Tibial nerve (tissue), 4 donors: ENCODE data around the gene GSE1. TPM values are rescaled to one million over a fixed set of nuclear protein-coding genes. Genes with fewer than 3 reads are reported as not detected.

Experiments used
- DNase-seq, 2 donors: peaks; one replicate each; pipeline ENCODE4 v3.0.0-alpha.2; 2019; ENCODE audit warnings: low spot score in 2 of 2
- H3K27ac ChIP-seq, 4 donors: fragments of 200-600 bp; sonication (generic) in 3 of 4; one replicate each; pipeline ENCODE4 v1.5.1; 2017 to 2019; ENCODE audit warnings: mild to moderate bottlenecking in 1 of 4
- H3K27me3 ChIP-seq, 2 donors: fragments of 200-600 bp; sonication (generic) in 1 of 2; one replicate each; pipeline versions ENCODE4 v1.5.1 to v1.6.0; 2017 to 2019
- H3K36me3 ChIP-seq, 3 donors: fragments of 200-600 bp; sonication (generic); one replicate each; pipeline ENCODE4 v1.5.1; 2018 to 2019
- H3K4me1 ChIP-seq, 4 donors: fragments of 200-600 bp; sonication (generic) in 3 of 4; one replicate each; pipeline ENCODE4 v1.5.1; 2017 to 2019
- H3K4me3 ChIP-seq, 4 donors: fragments of 200-600 bp; sonication (generic) in 3 of 4; one replicate each; pipeline ENCODE4 v1.5.1; 2017 to 2019; ENCODE audit warnings: mild to moderate bottlenecking in 1 of 4, moderate library complexity in 1 of 4
- H3K9me3 ChIP-seq, 4 donors: fragments of 200-600 bp; sonication (generic) in 3 of 4; one replicate each; pipeline ENCODE4 v1.5.1; 2017 to 2019
- EP300 ChIP-seq, 2 donors: sonication (generic); formaldehyde crosslinking; IDR thresholded peaks; one replicate each; pipeline ENCODE4 v1.6.1; 2017; ENCODE audit warnings: antibody characterized with exemption in 2 of 2, mild to moderate bottlenecking in 1 of 2
- POLR2A ChIP-seq, 2 donors: fragments of 450-650 bp; IDR thresholded peaks; one replicate each; pipeline ENCODE4 v1.6.1; 2017; ENCODE audit warnings: antibody characterized with exemption in 2 of 2, mild to moderate bottlenecking in 2 of 2, moderate library complexity in 2 of 2
- WGBS, 2 donors: methylation state at CpG; one replicate each; pipeline ENCODE4 v1.1.5; 2018; 5-methylcytosine and 5-hydroxymethylcytosine counted together
- total RNA-seq, 4 donors: library from RNA; depleted of rRNA; stranded (reverse); fragments of >200 nt; gene quantifications; one replicate each; pipeline ENCODE4 v1.1.0, GENCODE V29; 2016
- TF ChIP-seq, protein P1 (sequence below), 5 experiments: fragments of 200-600 bp in 3 of 5; fragments of 450-650 bp in 2 of 5; sonication (generic) in 3 of 5; IDR thresholded peaks; one replicate each; pipeline ENCODE4 v1.5.1; 2016 to 2019; ENCODE audit warnings: antibody characterized with exemption in 5 of 5, mild to moderate bottlenecking in 3 of 5, moderate library complexity in 2 of 5

The GSE1 gene
- 100 to 1,000 TPM in 1 of 4 donors, 10 to 100 TPM in 3; 65.1 to 147 (median 83.5) TPM for total RNA-seq

DNA sequence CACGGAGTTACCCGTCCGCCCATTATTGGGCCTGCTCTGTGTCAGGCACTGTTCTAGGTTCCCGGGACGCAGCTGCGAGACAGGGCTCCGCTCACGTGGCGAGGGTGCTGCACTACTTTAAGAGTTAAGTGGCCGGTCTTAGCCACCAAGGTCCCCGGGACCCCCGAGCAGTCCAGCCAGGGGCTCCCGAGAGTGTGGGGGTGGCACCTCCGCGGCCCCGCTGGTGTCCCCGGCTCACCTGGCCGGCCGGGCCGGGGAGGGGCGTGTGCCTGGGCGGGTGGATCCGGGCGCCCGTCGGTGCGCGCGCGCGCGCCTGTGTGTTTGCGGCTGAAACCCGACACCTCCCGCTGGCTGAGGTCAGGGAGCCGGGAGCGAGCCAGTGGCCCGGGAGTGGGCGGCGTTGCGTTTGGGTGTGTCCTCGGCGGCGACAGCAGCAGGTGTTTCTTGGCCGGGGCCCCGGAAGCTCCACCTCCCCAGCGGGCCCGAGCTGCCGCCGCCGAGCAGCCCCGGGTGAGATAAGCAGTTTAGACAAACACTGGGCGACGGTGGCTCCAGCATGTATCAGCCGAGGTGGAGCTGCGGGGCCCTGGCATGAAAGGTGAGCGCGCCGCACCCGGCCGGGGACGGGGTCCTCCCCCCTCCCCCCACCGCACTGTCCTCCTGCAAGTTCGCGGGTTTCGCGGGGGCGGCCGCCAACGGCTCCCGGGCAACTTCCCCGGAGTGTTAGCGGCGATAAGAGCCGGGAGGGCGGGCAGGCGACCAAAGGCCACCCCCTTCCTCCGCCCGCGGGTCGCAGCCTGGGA is at the start of gene GSE1:
Gene GSE1 (plus strand): TSS at position 522 of the 803 bp plus-strand sequence. CDS start 70 bp downstream, at position 592.
- Histone ChIP-seq H3K9me3 (no peaks in the 10 kb centered on the region), H3K27ac (peak within 1 kb of the TSS; percentile 70 to 94 (median 89)), H3K4me3 (peak within 1 kb of the TSS; percentile 50 to 80 (median 62)), H3K27me3 (no peaks in the 10 kb centered on the region), H3K36me3 (no peaks in the 10 kb centered on the region), H3K4me1 (peaks cover 0 to 71% (median 44%) of the 10 kb centered on the region in 4 donors)
- DNase-seq, result peak; percentile 72 to 83
- WGBS, 2 donors, result 0 to 1% methylated on average over 18 to 25 of the region's 81 CpGs
- TF ChIP-seq EP300 (IDR thresholded peaks at IDR 0.05) (peak in 1 of 2 donors; percentile 47), POLR2A (IDR thresholded peaks at IDR 0.05) (peak in 1 of 2 donors; percentile 13)
- TF ChIP-seq, protein P1, sequence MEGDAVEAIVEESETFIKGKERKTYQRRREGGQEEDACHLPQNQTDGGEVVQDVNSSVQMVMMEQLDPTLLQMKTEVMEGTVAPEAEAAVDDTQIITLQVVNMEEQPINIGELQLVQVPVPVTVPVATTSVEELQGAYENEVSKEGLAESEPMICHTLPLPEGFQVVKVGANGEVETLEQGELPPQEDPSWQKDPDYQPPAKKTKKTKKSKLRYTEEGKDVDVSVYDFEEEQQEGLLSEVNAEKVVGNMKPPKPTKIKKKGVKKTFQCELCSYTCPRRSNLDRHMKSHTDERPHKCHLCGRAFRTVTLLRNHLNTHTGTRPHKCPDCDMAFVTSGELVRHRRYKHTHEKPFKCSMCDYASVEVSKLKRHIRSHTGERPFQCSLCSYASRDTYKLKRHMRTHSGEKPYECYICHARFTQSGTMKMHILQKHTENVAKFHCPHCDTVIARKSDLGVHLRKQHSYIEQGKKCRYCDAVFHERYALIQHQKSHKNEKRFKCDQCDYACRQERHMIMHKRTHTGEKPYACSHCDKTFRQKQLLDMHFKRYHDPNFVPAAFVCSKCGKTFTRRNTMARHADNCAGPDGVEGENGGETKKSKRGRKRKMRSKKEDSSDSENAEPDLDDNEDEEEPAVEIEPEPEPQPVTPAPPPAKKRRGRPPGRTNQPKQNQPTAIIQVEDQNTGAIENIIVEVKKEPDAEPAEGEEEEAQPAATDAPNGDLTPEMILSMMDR (IDR thresholded peaks at IDR 0.05), result peak in 2 of 5 experiments; percentile 22 to 30

DNA sequence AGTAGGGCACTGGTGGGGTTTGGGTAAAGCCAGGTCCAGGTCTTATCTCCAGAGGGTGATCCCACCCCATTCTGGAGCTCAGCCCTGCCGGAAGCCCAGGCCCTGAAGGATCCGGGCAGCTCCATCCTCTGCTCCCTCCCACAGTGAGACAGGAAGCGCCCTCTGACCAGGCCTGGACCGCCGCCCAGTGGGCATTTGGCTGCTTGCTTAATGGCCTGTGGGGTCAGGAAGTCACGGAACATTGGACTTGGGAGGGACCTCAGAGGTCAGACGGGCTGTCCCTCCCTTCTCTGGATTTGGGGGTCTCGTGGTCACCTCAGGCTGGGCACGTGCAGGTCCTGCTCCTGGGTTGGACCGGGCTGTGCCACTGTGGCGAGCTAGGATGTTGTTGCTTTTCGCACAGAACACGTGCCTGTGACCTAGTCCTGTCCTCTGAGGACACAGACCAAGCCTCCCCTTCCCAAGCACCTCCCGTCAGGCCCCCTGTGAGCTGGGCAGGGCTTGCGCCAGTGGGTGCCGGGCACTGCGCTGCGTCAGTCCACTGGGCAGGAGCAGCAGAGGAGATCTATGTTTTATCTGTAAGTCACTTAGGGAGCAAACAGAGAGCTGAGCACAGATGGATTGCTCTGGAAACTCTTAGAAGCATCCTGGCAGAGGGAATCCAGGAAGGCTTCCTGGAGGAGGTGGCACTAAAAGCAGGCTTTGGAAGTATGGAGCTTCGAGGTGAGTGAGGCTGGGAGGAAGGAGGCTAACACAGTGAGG is 49.4 kb upstream of the GSE1 start:
- 33 to 54% methylated on average over 12 to 19 of the region's 19 CpGs for WGBS, 2 donors
- peak; percentile 61 to 67 for DNase-seq
- Histone ChIP-seq H3K9me3 (no peaks in the 10 kb centered on the region), H3K4me1 (peaks cover 0 to 53% (median 22%) of the 10 kb centered on the region in 4 donors), H3K27me3 (no peaks in the 10 kb centered on the region), H3K36me3 (no peaks in the 10 kb centered on the region), H3K27ac (peak overlapping the region in 3 of 4 donors; percentile 47 to 76 (median 71)), H3K4me3 (no peak overlapping the region)
- TF ChIP-seq POLR2A (IDR thresholded peaks at IDR 0.05), result no peak
- TF ChIP-seq, protein P1 (IDR thresholded peaks at IDR 0.05), result peak in 2 of 5 experiments; percentile 8 to 37
- TF ChIP-seq EP300 (IDR thresholded peaks at IDR 0.05), result peak in 1 of 2 donors; percentile 68

DNA sequence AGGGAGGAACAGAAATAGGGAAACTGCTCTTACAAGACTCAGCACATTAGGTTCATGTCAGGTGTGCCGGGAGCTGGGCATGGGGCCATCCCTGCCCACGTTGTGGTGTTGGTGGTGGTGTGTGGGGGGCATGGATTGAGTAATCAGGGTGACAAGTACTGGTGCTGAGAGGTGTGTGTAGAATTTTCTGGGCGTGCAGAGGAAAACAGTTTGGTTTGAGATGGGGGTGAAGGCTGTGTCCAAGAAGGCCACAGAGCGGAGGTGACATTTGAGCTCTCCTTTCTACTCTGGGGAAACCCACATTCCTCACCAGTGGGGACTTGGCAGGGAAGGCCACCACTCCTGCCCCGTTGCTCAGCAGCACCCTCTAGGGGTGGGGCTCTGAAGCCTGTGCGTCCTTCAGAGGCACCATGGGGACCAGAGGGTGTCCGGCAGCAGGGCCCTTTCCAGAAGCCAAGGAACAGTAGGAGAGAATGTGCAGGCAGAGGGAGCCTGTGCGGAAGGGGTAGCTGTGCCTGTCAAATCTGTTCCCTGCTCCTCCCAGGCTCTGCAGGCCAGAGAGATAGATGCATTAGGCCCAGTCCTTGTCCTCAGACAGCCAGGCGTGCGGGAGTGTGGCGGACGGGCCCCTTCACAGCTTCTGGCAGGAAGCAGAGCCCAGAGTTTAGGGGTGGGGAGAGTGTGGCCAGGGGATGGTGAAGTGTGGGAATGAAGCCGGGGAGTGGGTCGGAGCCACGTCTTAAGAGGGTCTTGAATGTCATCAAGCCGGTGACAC is 48.7 kb upstream of the GSE1 start:
- Histone ChIP-seq H3K4me3 (no peak overlapping the region), H3K4me1 (peaks cover 0 to 46% (median 15%) of the 10 kb centered on the region in 4 donors), H3K27ac (peak overlapping the region in 3 of 4 donors; percentile 47 to 76 (median 71)), H3K36me3 (no peaks in the 10 kb centered on the region), H3K9me3 (peaks cover 0 to 5% (median 0%) of the 10 kb centered on the region in 4 donors), H3K27me3 (no peaks in the 10 kb centered on the region)
- DNase-seq, result no peak
- TF ChIP-seq EP300 (IDR thresholded peaks at IDR 0.05), result no peak
- TF ChIP-seq, protein P1 (IDR thresholded peaks at IDR 0.05), result peak in 1 of 5 experiments; percentile 21
- WGBS, 2 donors, result 83 to 90% methylated on average over 16 of the region's 16 CpGs

DNA sequence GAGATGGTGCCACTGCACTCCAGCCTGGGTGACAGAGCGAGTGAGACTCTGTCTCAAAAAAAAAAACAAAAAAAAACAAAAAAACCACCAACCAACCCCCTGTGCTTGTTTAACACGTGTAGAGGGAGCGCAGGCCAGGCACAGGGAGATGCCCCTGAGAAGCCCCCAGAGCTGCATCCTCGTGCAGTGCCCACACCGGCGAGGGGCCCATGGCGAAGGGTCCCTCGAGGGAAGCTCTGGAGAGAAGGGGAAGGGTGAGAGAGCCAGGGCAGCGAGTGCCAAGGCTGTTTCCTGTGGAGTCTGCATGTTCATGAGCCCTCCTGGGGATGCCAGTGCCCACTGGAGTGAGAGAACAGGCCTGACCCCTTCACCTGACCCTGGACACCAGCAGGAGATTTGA is 47.8 kb upstream of the GSE1 start:
- Histone ChIP-seq H3K9me3 (peaks cover 0 to 12% (median 0%) of the 10 kb centered on the region in 4 donors), H3K36me3 (no peaks in the 10 kb centered on the region), H3K4me1 (peaks cover 0 to 42% (median 14%) of the 10 kb centered on the region in 4 donors), H3K27ac (no peak overlapping the region), H3K4me3 (no peak overlapping the region), H3K27me3 (no peaks in the 10 kb centered on the region)
- no peak for DNase-seq
- 85 to 86% methylated on average over 9 of the region's 9 CpGs for WGBS, 2 donors
- no peak for TF ChIP-seq EP300 (IDR thresholded peaks at IDR 0.05)
- no peak for TF ChIP-seq POLR2A (IDR thresholded peaks at IDR 0.05)
- TF ChIP-seq, protein P1 (IDR thresholded peaks at IDR 0.05), result no peak
